H1 (cell line): ENCODE results near the gene YTHDF2. TPM values are rescaled to one million over a fixed set of nuclear protein-coding genes. Genes with fewer than 3 reads are reported as not detected.
A peak's percentile ranks its signal among the peaks of the same experiment; 100 is the strongest.

Source experiments
- CTBP2 ChIP-seq: IDR thresholded peaks from 2 replicates; pipeline ENCODE4 v1.7.0; 2011; ENCODE audit warnings: borderline replicate concordance, mild to moderate bottlenecking, moderate library complexity, mixed read lengths, low read length; ENCODE audit not compliant: insufficient read depth, insufficient read length
- EGR1 ChIP-seq: IDR thresholded peaks from 2 replicates; pipeline ENCODE4 v1.6.1; 2011; ENCODE audit warnings: low read depth, low read length, borderline replicate concordance
- EZH2 ChIP-seq: fragments of 200-600 bp; sonication (generic); IDR thresholded peaks from 2 replicates; pipeline ENCODE4 v1.7.1; 2012; ENCODE audit warnings: low read depth, mild to moderate bottlenecking, moderate library complexity, low read length, inconsistent platforms; ENCODE audit not compliant: severe bottlenecking
- GABPA ChIP-seq: IDR thresholded peaks from 2 replicates; pipeline ENCODE4 v1.6.1; 2011; ENCODE audit warnings: mild to moderate bottlenecking, low read length, moderate library complexity, borderline replicate concordance; ENCODE audit not compliant: insufficient read depth
- GTF2F1 ChIP-seq: IDR thresholded peaks from 2 replicates; pipeline ENCODE4 v1.6.1; 2012; ENCODE audit warnings: low read depth, low read length, improper control_type of control experiment, borderline replicate concordance
- NANOG ChIP-seq: IDR thresholded peaks from 2 replicates; pipeline ENCODE4 v1.6.1; 2011; ENCODE audit warnings: low read length, low read depth, mild to moderate bottlenecking, inconsistent platforms; ENCODE audit not compliant: insufficient read depth, poor library complexity, severe bottlenecking
- PHF8 ChIP-seq: fragments of 200-600 bp; sonication (generic); conservative IDR thresholded peaks from 2 replicates; pipeline ENCODE4 v1.7.1; 2012; ENCODE audit warnings: low read depth, mild to moderate bottlenecking, inconsistent platforms, low read length, moderate library complexity
- POLR2AphosphoS5 ChIP-seq: IDR thresholded peaks from 2 replicates; pipeline ENCODE4 v1.6.1; 2011; ENCODE audit warnings: low read depth, low read length
- POU5F1 ChIP-seq: IDR thresholded peaks from 2 replicates; pipeline ENCODE4 v1.6.1; 2011; ENCODE audit warnings: low read depth, mild to moderate bottlenecking, low read length, moderate library complexity
- RFX5 ChIP-seq: IDR thresholded peaks from 2 replicates; pipeline ENCODE4 v1.6.1; 2011; ENCODE audit warnings: low read depth, low read length, improper control_type of control experiment, borderline replicate concordance
- SAP30 ChIP-seq: fragments of 300-600 bp; sonication (generic); IDR thresholded peaks from 2 replicates; pipeline ENCODE4 v1.7.1; 2012; ENCODE audit warnings: low read length, moderate library complexity, mild to moderate bottlenecking, inconsistent platforms; ENCODE audit not compliant: insufficient read depth, insufficient replicate concordance
- SIRT6 ChIP-seq: IDR thresholded peaks from one replicate; pipeline ENCODE4 v1.7.1; 2012; ENCODE audit warnings: low read length, inconsistent platforms
- SIX5 ChIP-seq: IDR thresholded peaks from 2 replicates; pipeline ENCODE4 v1.6.1; 2011; ENCODE audit warnings: mild to moderate bottlenecking, low read depth, low read length
- SP2 ChIP-seq: IDR thresholded peaks from 2 replicates; pipeline ENCODE4 v1.6.1; 2012; ENCODE audit warnings: mild to moderate bottlenecking, low read length, inconsistent platforms
- YY1 ChIP-seq: IDR thresholded peaks from 2 replicates; pipeline ENCODE4 v1.6.1; 2011; ENCODE audit warnings: low read depth, mild to moderate bottlenecking, low read length
- ZNF274 ChIP-seq: IDR thresholded peaks from 2 replicates; pipeline ENCODE4 v1.7.0; 2012; ENCODE audit warnings: low read length, borderline replicate concordance; ENCODE audit errors: extremely low read depth
- polyA plus RNA-seq, 7 experiments: library from polyadenylated mRNA; depleted of rRNA in 3 of 7; stranded (reverse) in 5 of 7; unstranded in 2 of 7; fragments of >200 nt in 5 of 7; fragments of 200-250 nt in 2 of 7; gene quantifications; 1 replicate in 5 of 7; 2 replicates in 1 of 7; 4 replicates in 1 of 7; pipeline versions ENCODE4 v1.2.1 to v1.2.3, GENCODE V29; 2011 to 2013; ENCODE audit warnings: missing spikeins in 2 of 7, mixed read lengths in 2 of 7
- total RNA-seq: library from RNA; stranded (reverse); fragmentation: NEBNext Ultra II Directional; extraction: Animal tissue kit (Norgen Biotek cat#: 25700); gene quantifications from 2 replicates; pipeline ENCODE4 v1.2.1, GENCODE V29; 2021
- TF ChIP-seq, protein P1 (sequence below): IDR thresholded peaks from 2 replicates; pipeline ENCODE4 v1.6.1; 2011; ENCODE audit warnings: low read depth, mild to moderate bottlenecking, low read length; ENCODE audit not compliant: insufficient read depth
- TF ChIP-seq, protein P2 (sequence below): IDR thresholded peaks from 2 replicates; pipeline ENCODE4 v1.6.1; 2012; ENCODE audit warnings: low read length, inconsistent platforms
- TF ChIP-seq, protein P3 (sequence below): IDR thresholded peaks from 2 replicates; pipeline ENCODE4 v1.6.1; 2011; ENCODE audit warnings: low read length, improper control_type of control experiment

Gene YTHDF2
- total and polyA plus RNA-seq, 2 of the 8 experiments (the other 6 are each of a cell fraction or from before 2014, with no cell fraction given): 128 to 164 TPM

DNA sequence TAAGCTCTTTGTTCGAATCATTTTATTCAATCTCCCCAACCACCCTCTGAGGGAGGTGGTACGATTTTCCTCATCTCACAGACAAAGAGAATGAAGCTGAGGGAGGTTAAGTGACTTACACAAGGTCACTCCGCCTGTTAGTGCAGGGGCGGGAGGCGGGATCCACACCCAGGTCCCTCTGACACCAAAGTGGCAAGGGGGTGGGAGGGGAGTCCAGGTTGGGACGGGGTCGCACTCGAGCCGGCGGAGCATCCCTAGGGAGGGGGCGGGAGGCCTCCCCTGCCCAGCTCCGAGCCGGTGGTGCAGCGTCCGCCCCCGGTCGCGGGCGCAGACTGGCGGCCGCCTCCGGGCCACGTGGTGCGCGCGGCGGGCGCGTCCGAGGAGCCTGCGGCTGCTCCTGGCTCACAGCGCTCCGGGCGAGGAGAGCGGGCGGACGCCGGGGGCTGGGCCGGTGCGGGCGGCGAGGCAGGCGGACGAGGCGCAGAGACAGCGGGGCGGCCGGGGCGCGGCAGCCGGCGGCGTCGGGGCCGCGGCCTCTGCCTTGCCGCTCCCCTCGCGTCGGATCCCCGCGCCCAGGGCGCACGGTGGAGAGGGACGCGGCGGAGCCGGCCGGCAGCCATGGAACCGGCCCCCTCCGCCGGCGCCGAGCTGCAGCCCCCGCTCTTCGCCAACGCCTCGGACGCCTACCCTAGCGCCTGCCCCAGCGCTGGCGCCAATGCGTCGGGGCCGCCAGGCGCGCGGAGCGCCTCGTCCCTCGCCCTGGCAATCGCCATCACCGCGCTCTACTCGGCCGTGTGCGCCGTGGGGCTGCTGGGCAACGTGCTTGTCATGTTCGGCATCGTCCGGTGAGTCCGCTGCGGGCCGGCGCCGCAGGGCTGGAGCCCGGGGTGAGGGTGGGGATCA is 75.3 kb downstream of the YTHDF2 start, which contains the start of gene OPRD1 (continued):
- TF ChIP-seq, protein P1, sequence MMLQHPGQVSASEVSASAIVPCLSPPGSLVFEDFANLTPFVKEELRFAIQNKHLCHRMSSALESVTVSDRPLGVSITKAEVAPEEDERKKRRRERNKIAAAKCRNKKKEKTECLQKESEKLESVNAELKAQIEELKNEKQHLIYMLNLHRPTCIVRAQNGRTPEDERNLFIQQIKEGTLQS: no peak; the same call in 1 of the 2 replicates
- TF ChIP-seq EZH2: peak; percentile 62
- TF ChIP-seq SIRT6: no peak
- TF ChIP-seq SAP30: no peak
- TF ChIP-seq PHF8: peak; percentile 50
- no peak for TF ChIP-seq POU5F1
- TF ChIP-seq GABPA: no peak
- no peak for TF ChIP-seq CTBP2
- TF ChIP-seq RFX5: no peak
- TF ChIP-seq EGR1: peak; percentile 64; the same call in 1 of the 2 replicates
- no peak for TF ChIP-seq SP2
- TF ChIP-seq, protein P2, sequence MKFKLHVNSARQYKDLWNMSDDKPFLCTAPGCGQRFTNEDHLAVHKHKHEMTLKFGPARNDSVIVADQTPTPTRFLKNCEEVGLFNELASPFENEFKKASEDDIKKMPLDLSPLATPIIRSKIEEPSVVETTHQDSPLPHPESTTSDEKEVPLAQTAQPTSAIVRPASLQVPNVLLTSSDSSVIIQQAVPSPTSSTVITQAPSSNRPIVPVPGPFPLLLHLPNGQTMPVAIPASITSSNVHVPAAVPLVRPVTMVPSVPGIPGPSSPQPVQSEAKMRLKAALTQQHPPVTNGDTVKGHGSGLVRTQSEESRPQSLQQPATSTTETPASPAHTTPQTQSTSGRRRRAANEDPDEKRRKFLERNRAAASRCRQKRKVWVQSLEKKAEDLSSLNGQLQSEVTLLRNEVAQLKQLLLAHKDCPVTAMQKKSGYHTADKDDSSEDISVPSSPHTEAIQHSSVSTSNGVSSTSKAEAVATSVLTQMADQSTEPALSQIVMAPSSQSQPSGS: no peak
- no peak for TF ChIP-seq NANOG
- no peak for TF ChIP-seq GTF2F1
- TF ChIP-seq YY1: 0 out of 2 replicates have a peak, but pooled peaks have one; percentile 38
- TF ChIP-seq ZNF274: no peak
- no peak for TF ChIP-seq POLR2AphosphoS5
- no peak for TF ChIP-seq SIX5
- TF ChIP-seq, protein P3, sequence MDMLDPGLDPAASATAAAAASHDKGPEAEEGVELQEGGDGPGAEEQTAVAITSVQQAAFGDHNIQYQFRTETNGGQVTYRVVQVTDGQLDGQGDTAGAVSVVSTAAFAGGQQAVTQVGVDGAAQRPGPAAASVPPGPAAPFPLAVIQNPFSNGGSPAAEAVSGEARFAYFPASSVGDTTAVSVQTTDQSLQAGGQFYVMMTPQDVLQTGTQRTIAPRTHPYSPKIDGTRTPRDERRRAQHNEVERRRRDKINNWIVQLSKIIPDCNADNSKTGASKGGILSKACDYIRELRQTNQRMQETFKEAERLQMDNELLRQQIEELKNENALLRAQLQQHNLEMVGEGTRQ: peak; percentile 65
